Measurements from ENCODE around the gene PRM1.

DNA sequence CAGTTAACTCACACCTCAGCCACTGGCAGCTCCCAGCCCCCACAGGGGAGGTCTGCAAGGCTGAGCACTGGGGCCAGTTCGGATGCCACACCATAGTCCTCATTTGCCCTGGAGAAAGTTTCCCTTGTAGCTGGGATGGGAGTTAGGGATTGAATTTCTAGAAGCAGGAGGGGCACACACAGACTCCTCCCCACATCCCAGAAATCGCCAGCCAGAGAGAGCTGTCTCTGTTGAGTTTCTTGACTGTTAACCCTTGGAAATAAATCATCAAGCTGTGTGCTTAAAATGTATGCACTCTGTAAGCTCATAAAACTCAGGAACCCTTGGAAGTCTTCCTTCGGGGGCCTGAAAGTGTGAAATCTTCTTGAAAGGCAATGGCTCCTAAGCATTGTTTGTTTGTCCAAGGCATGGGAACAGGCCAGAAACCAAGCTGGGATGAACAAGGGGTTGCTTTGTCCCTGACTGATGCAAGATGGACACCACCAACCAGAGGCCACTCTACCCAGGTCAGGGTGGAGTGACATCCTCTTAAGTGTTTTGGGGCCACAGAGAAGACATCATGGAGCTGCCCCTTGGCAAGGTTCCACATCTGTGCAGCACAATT lies 7.3 kb downstream of the PRM1 start:
- TF ChIP-seq CTCF (IDR thresholded peaks at IDR 0.05) (no peak), POLR2AphosphoS5 (IDR thresholded peaks at IDR 0.05) (no peak), POLR2A (IDR thresholded peaks at IDR 0.05) (no peak)

All from suprapubic skin (tissue), 4 donors.